Neural cell (in vitro differentiated cells): ENCODE measurements around the gene PSMB4. TPM values are rescaled to one million over a fixed set of nuclear protein-coding genes. Genes with fewer than 3 reads are reported as not detected.

Source experiments
- H2AFZ ChIP-seq: fragments of 200-600, 300-800 bp; sonication (generic), shearing (Covaris generic); 2 replicates; pipeline ENCODE4 v1.6.0; 2014; ENCODE audit warnings: low read depth, mild to moderate bottlenecking, antibody characterized with exemption, low read length, moderate library complexity
- H3F3A ChIP-seq: fragments of 200-600 bp; shearing (Covaris generic); 2 replicates; pipeline ENCODE4 v1.6.1; 2016; ENCODE audit warnings: mild to moderate bottlenecking, moderate library complexity, mixed read lengths, antibody characterized with exemption, low read length; ENCODE audit not compliant: insufficient read depth, poor library complexity, severe bottlenecking
- H3K27ac ChIP-seq: fragments of 200-600, 300-800 bp; sonication (generic), shearing (Covaris generic); 2 replicates; pipeline ENCODE4 v1.5.1; 2014; ENCODE audit warnings: mild to moderate bottlenecking, low read length, moderate library complexity
- H3K27me3 ChIP-seq: fragments of 300-800, 200-600 bp; sonication (generic), shearing (Covaris generic); 2 replicates; pipeline ENCODE4 v1.6.0; 2014; ENCODE audit warnings: mild to moderate bottlenecking, low read depth, low read length, moderate library complexity; ENCODE audit not compliant: insufficient read depth
- H3K36me3 ChIP-seq: fragments of 300-800, 200-600 bp; sonication (generic), shearing (Covaris generic); 2 replicates; pipeline ENCODE4 v1.5.1; 2014; ENCODE audit warnings: mild to moderate bottlenecking, antibody characterized with exemption, low read length, moderate library complexity; ENCODE audit not compliant: insufficient read depth
- H3K4me2 ChIP-seq: fragments of 300-800, 200-600 bp; sonication (generic), shearing (Covaris generic); 2 replicates; pipeline ENCODE4 v1.6.0; 2014; ENCODE audit warnings: mild to moderate bottlenecking, low read length
- H3K4me3 ChIP-seq: fragments of 300-800, 200-600 bp; sonication (generic), shearing (Covaris generic); 2 replicates; pipeline ENCODE4 v1.5.1; 2014; ENCODE audit warnings: mild to moderate bottlenecking, low read length, moderate library complexity
- H3K79me2 ChIP-seq: fragments of 200-600 bp; shearing (Covaris generic); replicated peaks from 2 replicates; pipeline ENCODE4 v1.6.0; 2014; ENCODE audit warnings: mild to moderate bottlenecking, low read length, moderate library complexity; ENCODE audit not compliant: insufficient read depth
- H3K9ac ChIP-seq: fragments of 300-800, 200-600 bp; sonication (generic), shearing (Covaris generic); 2 replicates; pipeline ENCODE4 v1.6.1; 2016; ENCODE audit warnings: mild to moderate bottlenecking, low read length, mixed read lengths
- H3K9me2 ChIP-seq: fragments of 200-600 bp; shearing (Covaris generic); 2 replicates; pipeline ENCODE4 v1.6.1; 2016; ENCODE audit warnings: mild to moderate bottlenecking, low read length, mixed read lengths; ENCODE audit not compliant: insufficient read depth
- H3K9me3 ChIP-seq: fragments of 200-600, 300-800 bp; sonication (generic), shearing (Covaris generic); 2 replicates; pipeline ENCODE4 v1.6.1; 2016; ENCODE audit warnings: mild to moderate bottlenecking, mixed run types, low read length, moderate library complexity, mixed read lengths
- H4K20me1 ChIP-seq: fragments of 200-600 bp; shearing (Covaris generic); 2 replicates; pipeline ENCODE4 v1.6.1; 2016; ENCODE audit warnings: mild to moderate bottlenecking, mixed run types; ENCODE audit not compliant: insufficient read depth
- CTCF ChIP-seq: fragments of 450-650 bp; IDR thresholded peaks from 2 replicates; pipeline ENCODE4 v1.5.1; 2014; ENCODE audit warnings: antibody characterized with exemption, mild to moderate bottlenecking, moderate library complexity; ENCODE audit not compliant: poor library complexity, severe bottlenecking
- EP300 ChIP-seq: fragments of 450-650 bp; conservative IDR thresholded peaks from 2 replicates; pipeline ENCODE4 v1.6.1; 2014; ENCODE audit warnings: antibody characterized with exemption, mild to moderate bottlenecking, moderate library complexity; ENCODE audit not compliant: poor library complexity, severe bottlenecking
- EZH2 ChIP-seq: fragments of 200-600, 300-800 bp; shearing (Covaris generic), sonication (generic); IDR thresholded peaks from 2 replicates; pipeline ENCODE4 v1.6.1; 2014; ENCODE audit warnings: antibody characterized with exemption, low read length, borderline replicate concordance, mild to moderate bottlenecking; ENCODE audit not compliant: insufficient read depth, poor library complexity, severe bottlenecking
- MXI1 ChIP-seq: fragments of 450-650 bp; conservative IDR thresholded peaks from 2 replicates; pipeline ENCODE4 v1.6.1; 2014; ENCODE audit warnings: antibody characterized with exemption, mild to moderate bottlenecking; ENCODE audit not compliant: poor library complexity, severe bottlenecking
- POLR2AphosphoS5 ChIP-seq: IDR thresholded peaks from 2 replicates; pipeline ENCODE4 v1.6.1; 2012
- RAD21 ChIP-seq: fragments of 450-650 bp; conservative IDR thresholded peaks from 2 replicates; pipeline ENCODE4 v1.6.1; 2014; ENCODE audit warnings: antibody characterized with exemption, mild to moderate bottlenecking, moderate library complexity
- REST ChIP-seq: IDR thresholded peaks from 2 replicates; pipeline ENCODE4 v1.6.1; 2012; ENCODE audit warnings: borderline replicate concordance
- SMC3 ChIP-seq: fragments of 450-650 bp; conservative IDR thresholded peaks from 2 replicates; pipeline ENCODE4 v1.6.1; 2014; ENCODE audit warnings: antibody characterized with exemption, mild to moderate bottlenecking, moderate library complexity; ENCODE audit not compliant: poor library complexity
- TAF1 ChIP-seq: IDR thresholded peaks from 2 replicates; pipeline ENCODE4 v1.6.1; 2012; ENCODE audit warnings: low read depth
- polyA plus RNA-seq: library from polyadenylated mRNA; depleted of rRNA; stranded (reverse); fragments of >200 nt; gene quantifications from 2 replicates; pipeline ENCODE4 v1.2.3, GENCODE V29; 2014

PSMB4 gene
- polyA plus RNA-seq, 1 donor from 2014 or later = 695 TPM

GRCh38 chr1:151352021-151352718, 47.2 kb upstream of the PSMB4 start:
- H3F3A ChIP-seq = no peaks in the 10 kb centered on the region
- no peaks in the 10 kb centered on the region for H4K20me1 ChIP-seq
- H3K4me2 ChIP-seq = no peak overlapping the region
- no peaks in the 10 kb centered on the region for H3K27me3 ChIP-seq
- no peak overlapping the region for H3K9ac ChIP-seq
- no peak overlapping the region for H3K27ac ChIP-seq
- no peak overlapping the region for H2AFZ ChIP-seq
- no peaks in the 10 kb centered on the region for H3K36me3 ChIP-seq
- no peaks in the 10 kb centered on the region for H3K9me2 ChIP-seq
- TF ChIP-seq SMC3 (no peak), REST (no peak)
- H3K79me2 ChIP-seq = no peaks in the 10 kb centered on the region
- H3K4me3 ChIP-seq = no peak overlapping the region
- no peaks in the 10 kb centered on the region for H3K9me3 ChIP-seq

GRCh38 chr1:151356696-151357095, 42.7 kb upstream of the PSMB4 start:
- Histone ChIP-seq H3K9me3 (no peaks in the 10 kb centered on the region), H3K79me2 (no peaks in the 10 kb centered on the region), H3F3A (no peaks in the 10 kb centered on the region), H3K27me3 (no peaks in the 10 kb centered on the region), H3K9ac (no peak overlapping the region), H3K4me3 (no peak overlapping the region), H4K20me1 (no peaks in the 10 kb centered on the region), H3K4me2 (no peak overlapping the region), H3K27ac (no peak overlapping the region), H3K9me2 (no peaks in the 10 kb centered on the region), H3K36me3 (no peaks in the 10 kb centered on the region), H2AFZ (no peak overlapping the region)
- TF ChIP-seq REST = no peak
- TF ChIP-seq MXI1 = no peak
- no peak for TF ChIP-seq RAD21
- TF ChIP-seq SMC3 = no peak
- TF ChIP-seq CTCF = no peak
- TF ChIP-seq EP300 = no peak
- no peak for TF ChIP-seq EZH2
- no peak for TF ChIP-seq POLR2AphosphoS5
- no peak for TF ChIP-seq TAF1
